HG02759 (cell line): ENCODE measurements around the gene COPE.

Experiments used
- ATAC-seq: cut with Tn5 transposase; IDR thresholded peaks from one replicate; pipeline ENCODE4 v1.9.1; 2021; ENCODE audit warnings: mild to moderate bottlenecking, moderate library complexity; ENCODE audit not compliant: unreplicated experiment

COPE gene

DNA sequence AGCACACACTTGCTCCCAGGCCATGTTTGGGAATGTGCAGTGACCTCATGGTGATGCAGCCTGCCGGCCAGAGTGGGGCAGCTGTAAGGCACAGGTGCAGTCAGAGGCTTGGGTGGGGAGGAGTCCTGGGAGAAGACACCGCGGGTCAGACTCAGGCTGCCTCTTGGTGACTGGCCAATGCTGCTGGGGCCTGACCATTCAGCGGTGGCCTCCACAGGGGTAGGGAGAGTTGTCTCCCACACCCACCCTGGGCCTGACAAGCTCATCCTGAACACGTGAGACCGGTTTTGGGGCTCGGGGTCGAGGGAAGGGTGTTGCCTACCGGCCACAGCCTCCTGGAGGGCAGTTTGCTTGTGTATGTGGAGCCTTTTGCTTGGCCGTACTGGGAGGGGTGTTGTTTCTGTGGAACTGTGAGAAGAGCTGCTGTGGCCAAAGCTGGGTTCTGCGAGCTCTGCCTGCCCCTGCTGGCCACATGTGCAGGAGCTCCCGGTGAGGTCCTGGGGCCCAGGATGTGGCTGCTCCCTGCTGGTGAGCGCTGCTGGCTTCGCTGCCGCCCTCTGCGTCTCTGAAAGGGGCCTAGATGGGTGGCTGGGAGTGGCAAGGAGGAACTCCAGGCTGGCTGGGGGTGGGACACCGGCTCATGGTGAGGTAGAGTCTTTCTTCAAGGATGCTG, 65.3 kb downstream of the COPE start:
- ATAC-seq = no peak

DNA sequence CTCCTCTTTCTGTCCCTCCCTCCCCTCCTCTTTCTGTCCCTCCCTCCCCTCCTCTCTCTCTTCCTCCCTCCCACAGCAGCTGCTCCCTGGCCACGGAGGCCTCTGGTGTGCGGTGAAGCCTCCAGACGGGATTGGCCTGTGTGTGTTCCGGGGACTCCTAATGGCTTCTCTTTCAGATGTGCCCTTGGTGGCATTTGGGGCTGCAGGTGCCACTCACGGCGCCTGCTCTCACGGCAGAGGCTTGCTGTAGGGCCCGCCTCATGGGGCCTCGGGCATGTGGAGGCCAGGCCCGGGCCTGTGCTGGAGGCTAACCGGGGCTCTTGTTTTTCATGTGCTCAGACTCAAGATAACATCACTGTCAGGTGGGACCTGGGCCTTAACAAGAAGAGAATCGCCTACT, 66.5 kb downstream of the COPE start:
- no peak for ATAC-seq

DNA sequence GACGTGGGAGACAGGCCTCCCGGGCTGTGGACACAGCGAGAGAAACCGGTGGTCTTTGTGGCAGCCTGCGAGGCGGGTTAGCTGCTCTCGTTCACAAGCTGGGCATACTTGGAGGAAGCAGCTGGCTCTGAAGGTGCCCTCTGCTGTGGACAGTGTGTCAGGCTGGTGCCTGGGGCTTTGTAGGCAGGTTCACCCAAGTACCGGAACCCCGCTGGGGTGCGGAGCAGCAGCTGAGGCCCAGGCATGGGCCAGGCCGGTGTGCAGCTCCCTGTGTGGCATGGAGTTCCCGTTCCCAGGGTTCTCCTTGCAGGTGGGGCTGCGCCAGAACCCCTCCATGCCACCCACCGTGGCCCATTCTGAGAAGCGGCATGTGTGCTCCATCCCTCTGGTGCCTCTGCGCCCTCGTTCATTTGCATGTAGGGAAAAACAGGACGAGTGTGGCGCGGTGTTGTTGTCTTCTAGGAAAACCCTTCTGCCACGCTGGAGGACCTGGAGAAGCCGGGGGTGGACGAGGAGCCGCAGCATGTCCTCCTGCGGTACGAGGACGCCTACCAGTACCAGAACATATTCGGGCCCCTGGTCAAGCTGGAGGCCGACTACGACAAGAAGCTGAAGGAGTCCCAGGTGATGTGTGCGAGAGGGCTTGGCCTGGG, 67.4 kb downstream of the COPE start:
- ATAC-seq = no peak

DNA sequence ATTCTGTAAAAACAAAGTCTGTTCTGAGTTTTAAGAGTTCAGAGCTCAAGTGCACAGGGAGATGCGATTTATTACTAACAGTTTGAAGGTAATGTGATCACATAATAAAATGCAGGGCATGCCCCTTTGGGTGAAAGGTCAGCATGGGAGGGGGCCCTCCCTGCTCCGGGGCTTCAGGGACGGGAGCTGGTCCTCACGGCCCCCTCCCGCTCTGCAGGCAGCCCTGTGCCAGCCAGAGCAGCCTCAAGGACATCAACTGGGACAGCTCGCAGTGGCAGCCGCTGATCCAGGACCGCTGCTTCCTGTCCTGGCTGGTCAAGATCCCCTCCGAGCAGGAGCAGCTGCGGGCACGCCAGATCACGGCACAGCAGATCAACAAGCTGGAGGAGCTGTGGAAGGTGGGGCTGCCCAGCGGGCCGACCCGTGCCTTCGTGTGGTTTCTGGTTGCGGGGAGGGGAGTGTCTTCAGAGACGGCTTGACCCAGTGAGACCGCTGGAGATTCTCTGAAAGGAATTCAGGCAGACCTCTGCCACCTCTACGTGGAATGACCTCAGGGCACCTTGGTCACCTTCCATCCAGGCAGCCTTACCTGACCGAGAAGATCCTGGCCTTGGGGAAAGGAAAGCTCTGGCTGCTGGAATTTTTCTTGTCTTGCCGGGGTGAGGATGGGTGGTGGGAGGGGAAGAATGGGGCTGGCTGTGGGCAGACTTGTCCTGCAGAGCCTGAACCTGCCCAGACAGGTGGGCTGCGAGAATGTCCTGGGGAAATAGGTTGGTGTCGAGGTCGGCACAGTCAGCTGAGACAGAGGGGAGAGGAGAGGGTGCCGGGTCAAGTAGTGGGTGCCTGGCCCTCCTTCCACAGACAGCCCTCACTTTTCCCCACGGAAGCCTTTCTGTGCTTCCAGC, 68.5 kb downstream of the COPE start:
- ATAC-seq = no peak

DNA sequence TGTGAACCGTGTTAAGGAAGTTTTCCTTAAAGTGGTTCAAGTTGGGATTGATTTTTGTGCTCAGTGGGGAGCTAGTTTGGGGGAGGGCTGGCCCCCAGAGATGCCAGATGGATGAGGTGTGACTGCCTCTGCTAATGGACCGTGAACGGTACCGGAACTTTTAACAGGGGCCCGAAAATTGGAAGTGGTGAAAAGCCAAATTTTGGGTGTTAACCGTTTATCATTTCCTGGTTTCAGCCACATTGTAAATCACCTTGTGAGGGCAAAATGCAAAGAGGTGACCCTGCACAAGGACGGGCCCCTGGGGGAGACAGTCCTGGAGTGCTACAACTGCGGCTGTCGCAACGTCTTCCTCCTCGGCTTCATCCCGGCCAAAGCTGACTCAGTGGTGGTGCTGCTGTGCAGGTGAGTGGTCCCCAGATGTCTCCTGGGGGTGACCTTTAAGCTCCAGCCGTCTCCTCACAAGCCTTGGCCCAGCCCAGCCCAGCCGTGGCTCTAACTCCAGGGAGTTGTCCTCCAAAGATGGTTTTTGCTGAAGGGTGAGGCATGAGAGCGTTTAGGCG, 69.3 kb downstream of the COPE start:
- ATAC-seq = no peak
